ENCODE results near the gene OR10A6. TPM values are rescaled to one million over a fixed set of nuclear protein-coding genes. Genes with fewer than 3 reads are reported as not detected.

The OR10A6 gene
- total and polyA plus RNA-seq, 2 experiments from 2014 or later, result not detected

DNA sequence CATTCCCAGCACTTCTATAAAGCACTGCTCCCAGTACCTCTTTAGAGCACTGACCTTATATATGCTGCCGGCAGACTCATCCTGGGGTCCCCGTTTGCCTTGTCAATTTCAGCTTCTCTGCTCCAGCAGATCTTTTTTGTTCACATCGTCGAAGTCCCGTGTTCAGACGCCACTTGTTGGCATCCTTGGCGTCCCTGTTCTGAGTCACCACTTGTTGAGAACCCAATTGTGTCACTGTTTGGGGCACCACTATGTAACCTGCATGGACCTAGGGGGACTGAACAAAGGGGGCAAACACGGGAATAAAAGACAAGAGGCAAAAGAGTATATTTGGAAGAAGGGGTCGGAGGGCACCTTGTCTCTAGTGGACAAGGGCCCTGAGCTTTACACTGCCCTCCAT lies 25.5 kb downstream of the OR10A6 start:
- H3K9me2 ChIP-seq (replicated peaks; ENCODE audit: insufficient read depth), result no peaks in the 10 kb centered on the region
- H3K27ac ChIP-seq, result peak overlapping the region; percentile 69
- no peaks in the 10 kb centered on the region for H3K9me3 ChIP-seq (ENCODE audit: low read depth)
- peak overlapping the region; percentile 37 for H2AFZ ChIP-seq
- no peaks in the 10 kb centered on the region for H4K20me1 ChIP-seq (ENCODE audit: insufficient read depth, poor library complexity, severe bottlenecking)
- TF ChIP-seq EZH2 (IDR thresholded peaks at IDR 0.05; ENCODE audit: borderline replicate concordance) (no peak), CTCF (IDR thresholded peaks at IDR 0.05; ENCODE audit: poor library complexity) (no peak), EZH2phosphoT487 (IDR thresholded peaks at IDR 0.05; ENCODE audit: low read depth, severe bottlenecking, unreplicated experiment) (no peak)
- no peak overlapping the region for H3K4me3 ChIP-seq
- no peaks in the 10 kb centered on the region for H3K79me2 ChIP-seq
- peaks cover 29% of the 10 kb centered on the region for H3K4me1 ChIP-seq (ENCODE audit: insufficient read depth)
- no peak for DNase-seq (ENCODE audit: low spot score)
- 74% methylated on average over 9 of the region's 9 CpGs for WGBS (ENCODE audit: low lambda C conversion rate, missing lambda C conversion rate)
- peak overlapping the region; percentile 50 for H3K4me2 ChIP-seq
- no peaks in the 10 kb centered on the region for H3K27me3 ChIP-seq
- H3K36me3 ChIP-seq (replicated peaks; ENCODE audit: insufficient read depth, low read depth), result no peaks in the 10 kb centered on the region

DNA sequence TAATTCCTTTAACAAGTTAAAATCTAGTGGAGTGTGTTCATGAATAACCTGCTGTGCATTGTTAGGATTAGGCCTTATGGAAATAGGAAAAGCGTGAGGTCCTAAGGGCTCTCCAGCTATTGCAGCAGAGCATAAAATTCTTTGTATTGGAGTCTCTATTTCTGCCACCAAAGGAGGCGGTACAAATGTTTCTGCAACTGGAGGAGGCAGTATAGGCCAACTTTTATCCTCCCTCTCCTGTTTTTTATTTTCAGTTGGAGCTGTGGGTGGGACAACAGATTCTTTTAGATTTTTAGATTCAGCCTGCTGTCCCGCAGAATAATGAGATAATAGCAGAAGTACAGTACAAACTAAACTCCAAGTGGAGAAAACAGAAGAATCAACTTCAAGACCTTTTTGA lies 26.2 kb downstream of the OR10A6 start:
- no peaks in the 10 kb centered on the region for H3K9me2 ChIP-seq (replicated peaks; ENCODE audit: insufficient read depth)
- 77% methylated on average over 3 of the region's 3 CpGs for WGBS (ENCODE audit: low lambda C conversion rate, missing lambda C conversion rate)
- H3K4me2 ChIP-seq, result peak overlapping the region; percentile 50
- no peak overlapping the region for H3K4me3 ChIP-seq
- peaks cover 29% of the 10 kb centered on the region for H3K4me1 ChIP-seq (ENCODE audit: insufficient read depth)
- H3K27ac ChIP-seq, result peak overlapping the region; percentile 69
- H4K20me1 ChIP-seq (ENCODE audit: insufficient read depth, poor library complexity, severe bottlenecking), result no peaks in the 10 kb centered on the region
- no peaks in the 10 kb centered on the region for H3K79me2 ChIP-seq
- TF ChIP-seq EZH2phosphoT487 (IDR thresholded peaks at IDR 0.05; ENCODE audit: low read depth, severe bottlenecking, unreplicated experiment) (no peak), EZH2 (IDR thresholded peaks at IDR 0.05; ENCODE audit: borderline replicate concordance) (no peak), CTCF (IDR thresholded peaks at IDR 0.05; ENCODE audit: poor library complexity) (peak; percentile 13)
- H3K36me3 ChIP-seq (replicated peaks; ENCODE audit: insufficient read depth, low read depth), result no peaks in the 10 kb centered on the region
- H3K27me3 ChIP-seq, result no peaks in the 10 kb centered on the region
- no peak for DNase-seq (ENCODE audit: low spot score)
- H3K9me3 ChIP-seq (ENCODE audit: low read depth), result no peaks in the 10 kb centered on the region
- no peak overlapping the region for H2AFZ ChIP-seq

- no peak overlapping the region for H3K4me3 ChIP-seq
- no peaks in the 10 kb centered on the region for H3K79me2 ChIP-seq
- H3K4me1 ChIP-seq (ENCODE audit: insufficient read depth), result peaks cover 29% of the 10 kb centered on the region
- H3K27ac ChIP-seq, result peak overlapping the region; percentile 27
- no peaks in the 10 kb centered on the region for H3K9me2 ChIP-seq (replicated peaks; ENCODE audit: insufficient read depth)
- no peak overlapping the region for H3K4me2 ChIP-seq
- H3K9me3 ChIP-seq (ENCODE audit: low read depth), result no peaks in the 10 kb centered on the region
- no peak for TF ChIP-seq EZH2 (IDR thresholded peaks at IDR 0.05; ENCODE audit: borderline replicate concordance)
- TF ChIP-seq CTCF (IDR thresholded peaks at IDR 0.05; ENCODE audit: poor library complexity), result no peak
- no peak for TF ChIP-seq EZH2phosphoT487 (IDR thresholded peaks at IDR 0.05; ENCODE audit: low read depth, severe bottlenecking, unreplicated experiment)
- WGBS (ENCODE audit: low lambda C conversion rate, missing lambda C conversion rate), result 37% methylated on average over 2 of the region's 2 CpGs
- no peaks in the 10 kb centered on the region for H3K36me3 ChIP-seq (replicated peaks; ENCODE audit: insufficient read depth, low read depth)
- no peaks in the 10 kb centered on the region for H3K27me3 ChIP-seq
- no peak overlapping the region for H2AFZ ChIP-seq
- H4K20me1 ChIP-seq (ENCODE audit: insufficient read depth, poor library complexity, severe bottlenecking), result no peaks in the 10 kb centered on the region
- no peak for DNase-seq (ENCODE audit: low spot score)
Measured at GRCh38 chr11:7903940-7904339, 27.1 kb downstream of the OR10A6 start.

Measured in hepatocyte (in vitro differentiated cells).